ENCODE data around the gene ERCC4.
"Not testable (repeated sequence)": the region's sequence is repeated elsewhere in the genome, so short reads cannot be mapped to it uniquely, and the experiment has no call there.

Gene ERCC4

GRCh38 chr16:13919683-13920509 is at the start of gene ERCC4:
ERCC4 (plus strand) TSS chr16:13920154; CDS start chr16:13920166, 12 bp downstream.
- in situ Hi-C loops (cut with MboI; ENCODE audit: low sequenced_read_pairs): no loop called here

GRCh38 chr16:13873835-13874438 is 46.0 kb upstream of the ERCC4 start:
- in situ Hi-C loops (cut with MboI; ENCODE audit: low sequenced_read_pairs): no loop called here

GRCh38 chr16:13875614-13876284 is 44.2 kb upstream of the ERCC4 start:
- in situ Hi-C loops (cut with MboI; ENCODE audit: low sequenced_read_pairs): no loop called here

GRCh38 chr16:13883276-13883675 is 36.7 kb upstream of the ERCC4 start:
- in situ Hi-C loops (cut with MboI; ENCODE audit: low sequenced_read_pairs): no loop called here

- in situ Hi-C loops (cut with MboI; ENCODE audit: low sequenced_read_pairs): no loop called here
These were observed 36.1 kb upstream of the ERCC4 start for GRCh38 chr16:13883881-13884280.

GRCh38 chr16:13885700-13886099 is 34.3 kb upstream of the ERCC4 start:
- in situ Hi-C loops (cut with MboI; ENCODE audit: low sequenced_read_pairs): no loop called here

- in situ Hi-C loops (cut with MboI; ENCODE audit: low sequenced_read_pairs): no loop called here
These were observed 33.3 kb upstream of the ERCC4 start for GRCh38 chr16:13886608-13887007.

GRCh38 chr16:13889323-13889722 is 30.6 kb upstream of the ERCC4 start:
- in situ Hi-C loops (cut with MboI; ENCODE audit: low sequenced_read_pairs): not testable (repeated sequence)

- in situ Hi-C loops (cut with MboI; ENCODE audit: low sequenced_read_pairs): no loop called here
These were observed 27.7 kb upstream of the ERCC4 start for GRCh38 chr16:13892301-13892700.

GRCh38 chr16:13895516-13895915 is 24.4 kb upstream of the ERCC4 start:
- in situ Hi-C loops (cut with MboI; ENCODE audit: low sequenced_read_pairs): no loop called here

- in situ Hi-C loops (cut with MboI; ENCODE audit: low sequenced_read_pairs): no loop called here
These were observed 23.3 kb upstream of the ERCC4 start for GRCh38 chr16:13896543-13897182.

- in situ Hi-C loops (cut with MboI; ENCODE audit: low sequenced_read_pairs): no loop called here
These were observed 22.1 kb upstream of the ERCC4 start for GRCh38 chr16:13897806-13898205.

GRCh38 chr16:13898233-13898632 is 21.7 kb upstream of the ERCC4 start:
- in situ Hi-C loops (cut with MboI; ENCODE audit: low sequenced_read_pairs): no loop called here

GRCh38 chr16:13902052-13902451 is 17.9 kb upstream of the ERCC4 start:
- in situ Hi-C loops (cut with MboI; ENCODE audit: low sequenced_read_pairs): no loop called here

- in situ Hi-C loops (cut with MboI; ENCODE audit: low sequenced_read_pairs): no loop called here
These were observed 17.3 kb upstream of the ERCC4 start for GRCh38 chr16:13902677-13903076.

GRCh38 chr16:13904179-13904691 is 15.7 kb upstream of the ERCC4 start:
- in situ Hi-C loops (cut with MboI; ENCODE audit: low sequenced_read_pairs): no loop called here

GRCh38 chr16:13904822-13905221 is 15.1 kb upstream of the ERCC4 start:
- in situ Hi-C loops (cut with MboI; ENCODE audit: low sequenced_read_pairs): not testable (repeated sequence)

- in situ Hi-C loops (cut with MboI; ENCODE audit: low sequenced_read_pairs): no loop called here
These were observed 13.5 kb upstream of the ERCC4 start for GRCh38 chr16:13906168-13907089.

GRCh38 chr16:13907431-13907830 is 12.5 kb upstream of the ERCC4 start:
- in situ Hi-C loops (cut with MboI; ENCODE audit: low sequenced_read_pairs): no loop called here

- in situ Hi-C loops (cut with MboI; ENCODE audit: low sequenced_read_pairs): no loop called here
These were observed 10.9 kb upstream of the ERCC4 start for GRCh38 chr16:13909069-13909468.

Measured in hTERT RPE-1 (cell line).